Astrocyte (in vitro differentiated cells and primary cell): ENCODE measurements around the gene C6.

Experiments
- CTCF ChIP-seq: IDR thresholded peaks from 2 replicates; pipeline ENCODE4 v1.5.1; 2011; ENCODE audit warnings: low read depth, mild to moderate bottlenecking, inconsistent platforms, low read length, moderate library complexity; ENCODE audit not compliant: insufficient read depth
- EZH2 ChIP-seq: IDR thresholded peaks from 2 replicates; pipeline ENCODE4 v1.6.1; 2012; ENCODE audit warnings: mild to moderate bottlenecking, low read length, inconsistent platforms; ENCODE audit not compliant: insufficient read depth

- TF ChIP-seq CTCF = no peak
- no peak for TF ChIP-seq EZH2
Measured at GRCh38 chr5:41247135-41247534, 33.8 kb upstream of the C6 start.
